OCI-LY7 (cell line): Measurements from ENCODE around the gene DMD. TPM values are rescaled to one million over a fixed set of nuclear protein-coding genes. Genes with fewer than 3 reads are reported as not detected.

Experiments
- BruUV-seq: library from RNA; stranded (reverse); fragments of 400-500 nt; replicated peaks from 2 replicates; lab custom pipeline; 2021; lab: Mats Ljungman, UMichigan
- CTCF ChIA-PET: fragments of 300-600 bp; sonication (Branson Sonifier 250); formaldehyde crosslinking; loops from one replicate; lab custom pipeline; 2022; ENCODE audit warnings: antibody characterized with exemption; ENCODE audit not compliant: unreplicated experiment; lab: Charles Lee
- POLR2A ChIA-PET: fragments of 300-600 bp; sonication (Branson Sonifier 250); formaldehyde crosslinking; loops from one replicate; lab custom pipeline; 2022; ENCODE audit warnings: antibody characterized with exemption; lab: Charles Lee
- DNase-seq: peaks from one replicate; pipeline ENCODE4 v3.0.0-alpha.2; 2015; ENCODE audit warnings: low spot score
- H2AFZ ChIP-seq: fragments of 200-600 bp; sonication (generic), shearing (Covaris generic); 2 replicates; pipeline ENCODE4 v1.6.1; 2014; ENCODE audit warnings: mild to moderate bottlenecking, antibody characterized with exemption, low read length, moderate library complexity
- H3K27ac ChIP-seq: fragments of 200-600 bp; sonication (generic); 2 replicates; pipeline ENCODE4 v1.5.1; 2014; ENCODE audit warnings: mixed run types, low read depth, mild to moderate bottlenecking, moderate library complexity, low read length, inconsistent platforms; ENCODE audit not compliant: poor library complexity, severe bottlenecking
- H3K36me3 ChIP-seq: fragments of 200-600 bp; sonication (generic); 2 replicates; pipeline ENCODE4 v1.6.1; 2014; ENCODE audit warnings: mild to moderate bottlenecking, antibody characterized with exemption, low read length, moderate library complexity, mixed read lengths; ENCODE audit not compliant: insufficient read depth
- H3K4me1 ChIP-seq: fragments of 200-600 bp; sonication (generic); 2 replicates; pipeline ENCODE4 v1.5.1; 2014; ENCODE audit warnings: mild to moderate bottlenecking, low read length; ENCODE audit not compliant: insufficient read depth, poor library complexity, severe bottlenecking
- H3K4me2 ChIP-seq: fragments of 200-600 bp; sonication (generic); 2 replicates; pipeline ENCODE4 v1.6.1; 2014; ENCODE audit warnings: mild to moderate bottlenecking, low read length
- H3K4me3 ChIP-seq: fragments of 200-600 bp; sonication (generic); 2 replicates; pipeline ENCODE4 v1.5.1; 2014; ENCODE audit warnings: mild to moderate bottlenecking, low read depth, low read length; ENCODE audit not compliant: poor library complexity, severe bottlenecking
- H3K79me2 ChIP-seq: fragments of 200-600 bp; sonication (generic); 2 replicates; pipeline ENCODE4 v1.6.1; 2016; ENCODE audit warnings: low read depth, mild to moderate bottlenecking, low read length, moderate library complexity, mixed read lengths; ENCODE audit not compliant: insufficient read depth
- H3K9me2 ChIP-seq: fragments of 200-600 bp; sonication (generic); 2 replicates; pipeline ENCODE4 v1.6.1; 2016; ENCODE audit warnings: mild to moderate bottlenecking, low read length, mixed read lengths; ENCODE audit not compliant: insufficient read depth
- H3K9me3 ChIP-seq: fragments of 200-600 bp; sonication (generic); 2 replicates; pipeline ENCODE4 v1.6.1; 2014; ENCODE audit warnings: mild to moderate bottlenecking, mixed run types, low read length, mixed read lengths
- H4K20me1 ChIP-seq: fragments of 200-600 bp; sonication (generic); 2 replicates; pipeline ENCODE4 v1.6.1; 2014; ENCODE audit warnings: mild to moderate bottlenecking, antibody characterized with exemption, low read length, moderate library complexity, mixed read lengths; ENCODE audit not compliant: insufficient read depth
- CTCF ChIP-seq: fragments of 200-600 bp; sonication (generic); conservative IDR thresholded peaks from 2 replicates; pipeline ENCODE4 v1.5.1; 2014; ENCODE audit warnings: mild to moderate bottlenecking, antibody characterized with exemption, low read length, moderate library complexity, mixed read lengths
- EZH2phosphoT487 ChIP-seq: fragments of 200-600 bp; sonication (generic); IDR thresholded peaks from 2 replicates; pipeline ENCODE4 v1.6.1; 2018; ENCODE audit warnings: low read depth, borderline replicate concordance, mild to moderate bottlenecking, mixed run types, antibody characterized with exemption, low read length, moderate library complexity, mixed read lengths
- intact Hi-C: fragments of 100-400 bp; cut with micrococcal nuclease; formaldehyde crosslinking; loops from one replicate; pipeline ENCODE4 v1.10.0; 2022; ENCODE audit not compliant: unreplicated experiment
- total RNA-seq, 2 experiments: library from RNA; depleted of rRNA in 1 of 2; stranded (reverse); fragments of >200 nt in 1 of 2; shearing (Covaris generic) in 1 of 2; gene quantifications; 2 replicates each; pipeline ENCODE4 v1.2.3, GENCODE V29; 2014 to 2022

DMD gene
- total RNA-seq, 2 experiments from 2014 or later, result 20.5 to 61.4 TPM

DNA sequence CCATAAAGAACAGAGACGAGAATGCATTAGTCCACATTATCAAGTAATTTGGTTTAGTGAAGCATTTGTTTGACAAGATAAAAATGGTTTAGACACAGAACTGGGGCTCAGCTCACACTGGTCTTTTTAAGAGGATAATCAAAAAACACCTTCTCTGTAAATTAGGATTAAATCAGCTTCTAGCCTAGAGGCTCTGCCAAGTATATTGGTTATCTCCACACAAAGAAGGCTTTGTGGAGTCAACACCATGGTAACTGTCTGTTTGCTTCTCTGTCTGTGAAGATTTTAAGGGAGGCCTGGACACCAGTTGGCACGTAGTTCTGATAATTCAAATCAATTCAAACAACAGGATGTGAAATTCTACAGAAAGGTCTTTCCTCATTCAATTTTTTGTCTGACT lies 687.0 kb downstream of the DMD start:
- BruUV-seq, result no TSS peak
- no peaks in the 10 kb centered on the region for H3K9me2 ChIP-seq
- H3K4me2 ChIP-seq, result no peak overlapping the region
- H3K79me2 ChIP-seq, result no peaks in the 10 kb centered on the region
- DNase-seq, result no peak
- ChIA-PET POLR2A (no interaction called here), CTCF (no interaction called here)
- intact Hi-C loops, result no loop called here
- no peak overlapping the region for H3K4me3 ChIP-seq
- H2AFZ ChIP-seq, result peak overlapping the region; percentile 31; the same call in 1 of the 2 replicates
- no peaks in the 10 kb centered on the region for H4K20me1 ChIP-seq
- no peaks in the 10 kb centered on the region for H3K36me3 ChIP-seq
- H3K9me3 ChIP-seq, result no peaks in the 10 kb centered on the region
- H3K4me1 ChIP-seq, result peaks cover 6% of the 10 kb centered on the region
- TF ChIP-seq CTCF, result no peak
- TF ChIP-seq EZH2phosphoT487, result no peak
- no peak overlapping the region for H3K27ac ChIP-seq

GRCh38 chrX:32520789-32521188 lies 690.6 kb downstream of the DMD start:
- Histone ChIP-seq H3K4me2 (no peak overlapping the region), H3K4me1 (peaks cover 6% of the 10 kb centered on the region), H3K79me2 (no peaks in the 10 kb centered on the region), H3K9me3 (no peaks in the 10 kb centered on the region), H2AFZ (no peak overlapping the region), H3K36me3 (no peaks in the 10 kb centered on the region), H3K27ac (no peak overlapping the region), H4K20me1 (no peaks in the 10 kb centered on the region), H3K4me3 (no peak overlapping the region), H3K9me2 (no peaks in the 10 kb centered on the region)
- intact Hi-C loops, result no loop called here
- BruUV-seq, result no TSS peak
- peak; percentile 33 for DNase-seq
- CTCF ChIA-PET, result no interaction called here
- POLR2A ChIA-PET, result interaction anchor here (0.7 kb wide), 2 partner anchors 25 to 102 kb away, joined by 4 to 5 read pairs; no protein-coding TSS in a partner anchor
- TF ChIP-seq CTCF (no peak), EZH2phosphoT487 (no peak)

DNA sequence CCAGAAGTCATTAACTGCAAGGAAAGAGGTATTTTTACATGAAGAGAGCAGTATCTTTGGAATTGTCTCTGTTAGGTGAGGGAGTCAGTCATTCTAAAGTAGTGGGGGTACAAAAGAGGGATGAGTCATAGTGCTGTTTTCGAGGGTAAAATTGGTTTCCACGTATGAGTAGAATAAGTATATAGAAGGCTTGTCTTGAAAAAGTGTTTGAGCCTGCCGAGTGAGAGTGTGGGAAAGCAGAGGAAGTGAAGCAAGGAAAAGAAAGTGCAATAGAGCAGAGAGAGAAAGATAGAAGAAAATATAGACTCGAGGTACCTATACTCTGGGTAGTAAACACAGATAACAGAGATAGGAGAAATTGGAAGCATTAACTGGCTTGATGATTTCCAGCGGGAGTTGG lies 696.4 kb downstream of the DMD start:
- TF ChIP-seq CTCF, result no peak
- no peak overlapping the region for H2AFZ ChIP-seq
- H3K9me2 ChIP-seq, result no peaks in the 10 kb centered on the region
- H3K4me1 ChIP-seq, result no peaks in the 10 kb centered on the region
- H3K4me3 ChIP-seq, result no peak overlapping the region
- no peaks in the 10 kb centered on the region for H4K20me1 ChIP-seq
- ChIA-PET POLR2A (interaction anchor here (2.4 kb wide), 1 partner anchor 8 kb away, joined by 8 read pairs; no protein-coding TSS in a partner anchor), CTCF (no interaction called here)
- H3K27ac ChIP-seq, result no peak overlapping the region
- H3K4me2 ChIP-seq, result no peak overlapping the region
- no peak for DNase-seq
- intact Hi-C loops, result no loop called here
- H3K9me3 ChIP-seq, result no peaks in the 10 kb centered on the region
- H3K79me2 ChIP-seq, result no peaks in the 10 kb centered on the region
- BruUV-seq, result no TSS peak
- H3K36me3 ChIP-seq, result no peaks in the 10 kb centered on the region
